Ascending aorta (tissue), 2 donors: Measurements from ENCODE around the gene ALDH16A1. TPM values are rescaled to one million over a fixed set of nuclear protein-coding genes. Genes with fewer than 3 reads are reported as not detected.

Experiments
- DNase-seq, 2 donors: peaks; one replicate each; pipeline ENCODE4 v3.0.0-alpha.2; 2019; ENCODE audit warnings: low spot score in 2 of 2
- H3K27ac ChIP-seq, 2 donors: fragments of 200-600 bp; sonication (generic); one replicate each; pipeline ENCODE4 v1.5.1; 2016 to 2017; ENCODE audit warnings: mild to moderate bottlenecking in 1 of 2
- H3K27me3 ChIP-seq: fragments of 200-600 bp; sonication (generic); one replicate; pipeline ENCODE4 v1.5.1; 2017
- H3K36me3 ChIP-seq, 2 donors: fragments of 200-600 bp; sonication (generic); one replicate each; pipeline ENCODE4 v1.5.1; 2016
- H3K4me1 ChIP-seq, 2 donors: fragments of 200-600 bp; sonication (generic); one replicate each; pipeline ENCODE4 v1.5.1; 2016 to 2017; ENCODE audit warnings: mild to moderate bottlenecking in 1 of 2
- H3K4me3 ChIP-seq, 2 donors: fragments of 200-600 bp; sonication (generic); one replicate each; pipeline ENCODE4 v1.5.1; 2016 to 2017; ENCODE audit warnings: mild to moderate bottlenecking in 1 of 2
- H3K9me3 ChIP-seq, 2 donors: fragments of 200-600 bp; sonication (generic); one replicate each; pipeline ENCODE4 v1.5.1; 2016
- intact Hi-C: fragments of 100-400 bp; cut with DNase I; formaldehyde crosslinking; loops from one replicate; pipeline ENCODE4 v1.15.1; 2023
- total RNA-seq: library from RNA; depleted of rRNA; stranded (reverse); fragments of >200 nt; gene quantifications from one replicate; pipeline ENCODE4 v1.1.0, GENCODE V29; 2016
- TF ChIP-seq, protein P1 (sequence below), 3 experiments: fragments of 200-600 bp in 2 of 3; fragments of 450-650 bp in 1 of 3; sonication (generic) in 2 of 3; IDR thresholded peaks; one replicate each; pipeline ENCODE4 v1.5.1; 2016 to 2019; ENCODE audit warnings: antibody characterized with exemption in 3 of 3, mild to moderate bottlenecking in 1 of 3, moderate library complexity in 1 of 3

Gene ALDH16A1
- total RNA-seq, 1 donor from 2014 or later = 27.9 TPM

DNA sequence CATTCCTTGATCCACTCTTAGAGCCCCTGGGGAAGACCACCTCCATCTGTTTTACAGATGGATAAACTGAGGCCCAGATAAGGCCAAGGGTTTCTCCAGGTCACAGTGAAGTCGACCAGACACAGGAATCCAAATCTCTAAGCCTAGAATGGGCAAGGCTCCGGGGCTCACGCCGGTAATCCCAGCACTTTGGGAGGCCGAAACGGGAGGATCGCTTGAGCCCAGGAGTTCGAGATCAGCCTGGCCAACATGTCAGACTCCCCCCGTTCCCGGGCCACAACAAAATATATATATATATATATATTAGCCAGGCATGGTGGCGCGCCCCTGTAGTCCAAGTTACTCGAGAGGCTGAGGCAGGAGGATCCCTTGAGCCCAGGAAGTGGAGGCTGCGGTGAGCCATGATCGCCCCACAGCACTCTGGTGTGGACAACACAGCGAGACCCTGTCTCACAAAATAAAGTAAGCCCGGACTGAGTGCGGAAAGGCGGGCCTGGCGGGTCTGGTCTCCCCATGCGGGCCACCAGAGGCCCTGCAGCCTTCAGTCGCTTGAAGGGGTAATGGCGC, 33.8 kb downstream of the ALDH16A1 start:
- H3K4me1 ChIP-seq = peaks cover 10 to 20% of the 10 kb centered on the region in 2 donors
- no peaks in the 10 kb centered on the region for H3K27me3 ChIP-seq
- no peak for DNase-seq
- peak overlapping the region; percentile 20 to 53 for H3K4me3 ChIP-seq
- TF ChIP-seq, protein P1, sequence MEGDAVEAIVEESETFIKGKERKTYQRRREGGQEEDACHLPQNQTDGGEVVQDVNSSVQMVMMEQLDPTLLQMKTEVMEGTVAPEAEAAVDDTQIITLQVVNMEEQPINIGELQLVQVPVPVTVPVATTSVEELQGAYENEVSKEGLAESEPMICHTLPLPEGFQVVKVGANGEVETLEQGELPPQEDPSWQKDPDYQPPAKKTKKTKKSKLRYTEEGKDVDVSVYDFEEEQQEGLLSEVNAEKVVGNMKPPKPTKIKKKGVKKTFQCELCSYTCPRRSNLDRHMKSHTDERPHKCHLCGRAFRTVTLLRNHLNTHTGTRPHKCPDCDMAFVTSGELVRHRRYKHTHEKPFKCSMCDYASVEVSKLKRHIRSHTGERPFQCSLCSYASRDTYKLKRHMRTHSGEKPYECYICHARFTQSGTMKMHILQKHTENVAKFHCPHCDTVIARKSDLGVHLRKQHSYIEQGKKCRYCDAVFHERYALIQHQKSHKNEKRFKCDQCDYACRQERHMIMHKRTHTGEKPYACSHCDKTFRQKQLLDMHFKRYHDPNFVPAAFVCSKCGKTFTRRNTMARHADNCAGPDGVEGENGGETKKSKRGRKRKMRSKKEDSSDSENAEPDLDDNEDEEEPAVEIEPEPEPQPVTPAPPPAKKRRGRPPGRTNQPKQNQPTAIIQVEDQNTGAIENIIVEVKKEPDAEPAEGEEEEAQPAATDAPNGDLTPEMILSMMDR (IDR thresholded peaks at IDR 0.05) = no peak
- peak overlapping the region; percentile 56 to 73 for H3K27ac ChIP-seq
- H3K9me3 ChIP-seq = no peaks in the 10 kb centered on the region
- peaks cover 21 to 29% of the 10 kb centered on the region in 2 donors for H3K36me3 ChIP-seq
- intact Hi-C loops = loop anchor here (1.0 kb wide), 3 partner anchors 10 to 280 kb away; partner anchors contain the start of genes ALDH16A1 and RPS11

DNA sequence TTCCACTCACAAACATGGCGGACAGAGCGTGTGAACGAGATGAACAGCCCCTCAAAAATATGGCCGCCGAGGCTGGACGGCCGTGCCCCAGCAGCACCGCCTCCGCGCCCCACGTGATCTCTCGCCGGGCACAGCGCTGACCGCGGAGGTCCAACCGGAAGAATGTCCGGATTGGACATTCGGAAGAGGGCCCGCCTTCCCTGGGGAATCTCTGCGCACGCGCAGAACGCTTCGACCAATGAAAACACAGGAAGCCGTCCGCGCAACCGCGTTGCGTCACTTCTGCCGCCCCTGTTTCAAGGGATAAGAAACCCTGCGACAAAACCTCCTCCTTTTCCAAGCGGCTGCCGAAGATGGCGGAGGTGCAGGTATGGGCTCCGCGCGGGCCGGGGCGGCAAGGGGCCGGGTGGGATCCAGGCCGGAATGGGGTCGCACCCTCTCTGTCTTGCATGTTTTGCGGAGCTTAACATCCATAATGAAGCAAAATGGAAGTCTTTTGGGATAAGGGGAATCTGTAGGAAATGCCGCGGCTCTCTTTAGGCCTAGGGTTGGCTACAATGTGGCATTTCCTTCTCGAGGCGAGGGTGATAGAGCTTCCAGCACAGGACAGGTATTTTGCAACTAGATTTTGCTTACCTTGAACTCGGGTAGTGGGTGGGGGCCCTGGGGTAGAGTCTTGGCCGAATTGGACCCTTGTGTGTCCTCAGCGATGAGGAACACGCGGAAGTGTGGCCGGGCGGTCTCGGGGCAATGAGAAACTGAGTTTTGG, 34.4 kb downstream of the ALDH16A1 start, which contains the start of gene RPL13A:
TSS of gene RPL13A (plus strand) at position 332 of the 769 bp plus-strand sequence. CDS start at position 354, 22 bp downstream.
- Histone ChIP-seq H3K4me3 (peak within 1 kb of the TSS; percentile 57 to 97), H3K9me3 (no peaks in the 10 kb centered on the region), H3K4me1 (peaks cover 10 to 20% of the 10 kb centered on the region in 2 donors), H3K36me3 (peaks cover 28 to 35% of the 10 kb centered on the region in 2 donors), H3K27me3 (no peaks in the 10 kb centered on the region), H3K27ac (peak within 1 kb of the TSS; percentile 73 to 83)
- DNase-seq = peak; percentile 97 to 100
- TF ChIP-seq, protein P1 (IDR thresholded peaks at IDR 0.05) = no peak
- intact Hi-C loops = loop anchor here (1.0 kb wide), 3 partner anchors 9 to 279 kb away; partner anchors contain the start of genes ALDH16A1 and RPS11

GRCh38 chr19:49488046-49488862, 35.2 kb downstream of the ALDH16A1 start:
- Histone ChIP-seq H3K27ac (peak overlapping the region; percentile 73 to 83), H3K36me3 (peaks cover 32 to 43% of the 10 kb centered on the region in 2 donors)
- intact Hi-C loops = no loop called here

DNA sequence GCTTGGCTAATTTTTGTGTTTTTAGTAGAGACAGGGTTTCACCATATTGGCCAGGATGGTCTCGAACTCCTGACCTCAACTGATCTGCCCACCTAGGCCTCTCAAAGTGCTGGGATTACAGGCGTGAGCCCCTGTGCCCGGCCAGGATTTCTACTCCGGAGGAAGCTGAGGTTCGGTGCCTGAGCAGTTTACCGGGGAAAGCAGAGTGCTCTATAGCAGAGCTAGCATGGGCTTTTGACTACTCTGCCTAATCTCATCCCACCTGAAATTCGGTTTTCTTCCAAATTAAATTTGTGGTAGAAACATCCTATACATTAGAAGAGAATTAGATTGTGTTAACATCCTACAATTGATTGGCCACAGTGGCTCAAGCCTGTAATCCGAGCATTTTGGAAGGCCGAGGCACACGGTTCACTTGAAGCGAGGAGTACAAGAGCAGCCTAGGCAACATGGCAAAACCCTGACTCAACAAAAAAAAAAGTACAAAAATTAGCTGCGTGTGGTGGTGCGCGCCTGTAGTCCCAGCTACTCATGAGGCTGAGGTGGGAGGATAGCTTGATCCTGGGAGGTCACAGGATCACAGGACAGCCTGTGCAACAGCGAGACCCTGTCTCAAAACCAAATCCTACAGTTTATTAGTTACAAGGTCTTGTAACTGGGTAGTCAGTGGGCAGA, 36.0 kb downstream of the ALDH16A1 start:
- H3K27me3 ChIP-seq = no peaks in the 10 kb centered on the region

More at GRCh38 chr19:49488046-49488862, 35.2 kb downstream of the ALDH16A1 start:
- no peak for DNase-seq
- TF ChIP-seq, protein P1 (IDR thresholded peaks at IDR 0.05) = no peak
- no peaks in the 10 kb centered on the region for H3K27me3 ChIP-seq
- peak overlapping the region; percentile 57 to 97 for H3K4me3 ChIP-seq
- no peaks in the 10 kb centered on the region for H3K9me3 ChIP-seq
- peaks cover 10 to 20% of the 10 kb centered on the region in 2 donors for H3K4me1 ChIP-seq

More for the DNA sequence above, 36.0 kb downstream of the ALDH16A1 start:
- H3K36me3 ChIP-seq = peaks cover 32 to 43% of the 10 kb centered on the region in 2 donors
- H3K4me3 ChIP-seq = peak overlapping the region; percentile 57 to 97
- intact Hi-C loops = no loop called here
- H3K9me3 ChIP-seq = no peaks in the 10 kb centered on the region
- peaks cover 10 to 20% of the 10 kb centered on the region in 2 donors for H3K4me1 ChIP-seq
- TF ChIP-seq, protein P1 (IDR thresholded peaks at IDR 0.05) = no peak
- DNase-seq = no peak
- peak overlapping the region; percentile 73 to 83 for H3K27ac ChIP-seq
